Effector CD8-positive, alpha-beta T cell (primary cell): Measurements from ENCODE around the gene PDIA3.
"Not testable (repeated sequence)": the region's sequence is repeated elsewhere in the genome, so short reads cannot be mapped to it uniquely, and the experiment has no call there.

ENCODE experiments used
- DNase-seq: peaks from one replicate; lab custom pipeline; 2025; lab: John Stamatoyannopoulos, UW

Gene PDIA3

DNA sequence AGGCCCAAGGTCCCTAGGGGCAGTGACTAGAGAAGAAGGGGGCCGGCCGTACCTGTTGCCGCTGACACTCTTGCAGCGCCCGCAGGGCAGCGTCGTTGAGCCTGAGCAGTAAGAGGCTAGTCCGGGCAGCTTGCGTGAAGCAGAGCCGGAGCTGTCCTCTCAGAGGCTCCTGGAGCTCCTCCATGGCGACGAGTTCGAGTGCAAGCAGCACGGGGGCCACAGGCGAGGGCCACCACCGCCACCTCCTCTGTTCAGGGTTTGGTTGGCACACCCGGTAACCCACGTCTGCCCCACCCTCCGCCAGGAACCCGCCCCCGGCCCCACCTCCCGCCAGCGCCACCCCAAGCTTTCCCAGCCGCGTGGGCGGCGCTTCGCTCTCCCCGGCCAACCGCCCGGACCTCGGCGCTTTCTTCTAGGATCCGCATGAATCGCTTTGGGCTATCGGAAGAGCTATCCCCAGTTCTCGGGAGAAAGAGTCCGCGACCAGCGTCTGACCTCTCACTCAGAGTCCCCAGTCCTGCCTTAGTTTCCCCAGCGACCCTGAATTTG is 30.6 kb downstream of the PDIA3 start, which contains the start of gene ELL3:
Gene ELL3, minus strand, starts transcription at position 249 of the 549 bp plus-strand sequence. Its CDS starts 65 bp downstream, at position 184.
- peak; percentile 62 for DNase-seq

DNA sequence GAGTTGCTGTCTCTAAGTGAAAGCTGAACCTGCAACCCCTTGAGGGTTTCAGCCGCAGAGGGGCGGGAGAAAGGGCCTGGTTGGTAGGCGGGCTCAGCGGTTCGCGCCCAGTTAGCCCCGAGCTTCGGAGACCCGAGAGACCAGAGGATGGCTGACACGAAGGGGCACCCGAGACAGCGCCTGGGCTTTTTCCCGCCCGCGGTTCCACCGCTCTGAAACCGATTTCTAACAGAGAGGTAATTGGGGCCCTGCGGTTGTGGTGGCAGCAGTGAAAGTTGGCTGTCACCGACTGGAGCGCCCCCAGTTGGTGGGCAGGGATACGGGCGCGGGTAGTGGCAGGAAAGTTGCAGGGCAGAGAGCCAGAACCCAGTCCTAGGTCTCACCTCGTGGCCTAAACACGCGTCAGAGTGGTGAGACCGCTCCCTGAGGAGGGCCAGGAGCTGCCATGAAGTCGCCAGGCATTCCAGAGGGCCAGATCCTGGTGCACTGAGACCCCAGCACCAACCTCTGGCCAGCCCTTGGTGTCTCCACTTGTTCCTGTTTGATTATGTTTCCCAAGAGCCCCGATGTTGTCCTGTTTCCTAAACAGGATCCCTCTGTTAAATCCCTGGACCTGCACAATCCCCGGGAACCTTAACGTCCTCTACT is 31.2 kb downstream of the PDIA3 start:
- peak; percentile 67 for DNase-seq

DNA sequence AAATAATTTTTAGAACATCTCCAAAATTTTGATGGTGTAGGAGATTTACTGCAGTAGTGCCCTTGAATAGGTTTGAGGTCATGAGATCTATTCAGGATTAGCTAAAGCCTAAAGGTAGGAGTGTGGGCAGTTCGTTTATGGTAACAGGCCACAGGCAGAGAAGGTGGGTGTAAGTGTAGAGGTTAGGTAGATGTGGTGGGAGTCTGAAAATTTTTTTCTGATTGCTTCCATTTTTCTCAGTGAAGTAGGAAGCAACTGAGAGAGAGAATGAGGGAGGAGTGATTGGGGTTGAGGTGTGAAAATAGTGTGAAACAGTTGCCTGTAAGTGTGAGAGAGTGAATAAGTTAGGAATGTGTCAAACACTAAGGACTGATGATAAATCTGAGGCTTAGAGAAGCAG is 32.8 kb downstream of the PDIA3 start:
- no peak for DNase-seq

DNA sequence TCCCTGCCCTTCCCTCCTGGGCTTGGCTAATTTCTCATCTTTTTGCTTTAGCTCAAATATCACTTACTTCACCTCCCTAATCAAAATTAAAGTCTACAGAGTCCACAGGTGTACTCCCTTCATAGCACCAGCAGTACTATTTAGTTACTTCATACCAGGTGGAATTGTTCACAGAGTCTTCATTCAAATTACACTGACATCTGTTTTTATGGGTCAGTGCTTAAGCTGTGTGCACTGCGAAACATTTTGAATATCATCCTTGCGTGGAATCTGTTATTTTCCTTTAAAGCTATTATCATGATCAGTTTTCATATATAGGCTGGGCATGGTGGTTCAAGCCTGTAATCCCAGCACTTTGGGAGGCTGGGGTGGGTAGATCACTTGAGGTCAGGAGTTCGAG is 43.2 kb downstream of the PDIA3 start:
- DNase-seq = no peak

DNA sequence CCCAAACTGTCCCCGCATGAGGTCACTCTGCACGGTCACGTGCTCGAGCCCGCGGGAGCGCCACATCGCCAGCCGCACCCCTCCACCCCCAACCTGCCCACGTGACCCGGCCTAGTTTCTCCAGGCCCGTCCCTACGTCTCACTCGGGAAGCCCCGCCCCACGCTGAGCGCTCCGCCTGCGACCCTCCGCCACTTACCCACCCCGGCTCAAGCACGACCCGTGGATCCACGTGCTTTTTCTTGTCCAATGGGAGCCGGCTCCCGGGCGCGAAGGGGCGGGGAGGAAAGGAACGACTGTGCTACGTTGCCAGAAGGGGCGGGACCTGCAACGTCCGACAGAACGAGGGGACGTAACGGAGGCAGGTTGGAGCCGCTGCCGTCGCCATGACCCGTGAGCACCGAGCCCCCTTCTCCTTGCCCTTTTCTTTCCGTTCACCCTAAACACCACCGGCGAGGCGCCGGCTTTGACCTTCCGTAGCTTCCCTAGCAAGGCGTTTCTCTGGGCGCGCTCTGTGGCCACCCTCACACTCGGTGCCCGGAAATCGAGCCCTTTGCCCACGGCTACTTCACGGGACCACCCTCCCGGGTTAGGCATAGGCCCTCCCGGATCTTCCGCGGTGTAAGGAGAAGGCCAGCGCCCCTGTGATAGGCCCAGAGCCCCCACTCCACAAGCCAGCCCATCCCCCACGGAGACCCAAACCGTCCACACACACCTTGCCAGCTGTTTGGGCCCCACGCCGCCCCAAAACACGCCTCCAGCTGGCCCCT is 45.9 kb downstream of the PDIA3 start, which contains the start of gene SERF2:
Gene SERF2, plus strand, starts transcription at position 328 of the 768 bp plus-strand sequence. Its CDS starts 57 bp downstream, at position 385.
- peak; percentile 100 for DNase-seq

DNA sequence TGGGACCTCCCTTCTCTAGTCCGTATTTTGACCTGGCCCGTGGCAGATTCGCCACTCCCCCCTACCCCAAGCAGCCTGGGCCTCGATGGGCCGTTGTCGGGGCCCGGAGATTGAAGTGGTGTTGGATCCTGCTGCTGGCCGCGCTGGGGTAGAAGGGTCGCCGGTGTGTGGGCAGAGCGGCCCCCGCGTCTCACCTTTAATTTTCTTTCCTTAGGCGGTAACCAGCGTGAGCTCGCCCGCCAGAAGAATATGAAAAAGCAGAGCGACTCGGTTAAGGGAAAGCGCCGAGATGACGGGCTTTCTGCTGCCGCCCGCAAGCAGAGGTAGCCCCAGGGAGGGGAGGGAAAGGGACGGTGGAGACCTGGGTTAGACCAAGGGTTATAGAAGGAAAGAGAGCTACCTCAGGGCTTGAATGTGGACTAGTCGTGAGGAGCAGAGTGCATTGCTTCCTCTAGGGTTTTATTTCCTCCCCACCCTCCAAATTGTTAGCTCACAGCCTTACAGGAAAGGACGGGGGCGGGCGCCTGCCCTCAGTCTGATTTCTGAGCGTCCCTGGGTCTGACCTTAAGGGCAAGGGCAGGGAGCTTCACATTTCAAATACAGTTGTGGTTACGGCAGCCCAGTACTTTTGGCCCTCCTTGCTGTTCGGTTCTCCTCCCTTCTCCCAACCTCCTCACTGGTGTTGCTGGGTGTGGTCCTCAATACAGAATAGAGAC is 46.7 kb downstream of the PDIA3 start:
- no peak for DNase-seq

DNA sequence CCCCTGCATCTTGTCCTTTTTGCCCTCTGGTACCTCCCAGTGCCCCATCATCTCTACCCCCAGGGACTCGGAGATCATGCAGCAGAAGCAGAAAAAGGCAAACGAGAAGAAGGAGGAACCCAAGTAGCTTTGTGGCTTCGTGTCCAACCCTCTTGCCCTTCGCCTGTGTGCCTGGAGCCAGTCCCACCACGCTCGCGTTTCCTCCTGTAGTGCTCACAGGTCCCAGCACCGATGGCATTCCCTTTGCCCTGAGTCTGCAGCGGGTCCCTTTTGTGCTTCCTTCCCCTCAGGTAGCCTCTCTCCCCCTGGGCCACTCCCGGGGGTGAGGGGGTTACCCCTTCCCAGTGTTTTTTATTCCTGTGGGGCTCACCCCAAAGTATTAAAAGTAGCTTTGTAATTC is 47.4 kb downstream of the PDIA3 start:
- DNase-seq = no peak

DNA sequence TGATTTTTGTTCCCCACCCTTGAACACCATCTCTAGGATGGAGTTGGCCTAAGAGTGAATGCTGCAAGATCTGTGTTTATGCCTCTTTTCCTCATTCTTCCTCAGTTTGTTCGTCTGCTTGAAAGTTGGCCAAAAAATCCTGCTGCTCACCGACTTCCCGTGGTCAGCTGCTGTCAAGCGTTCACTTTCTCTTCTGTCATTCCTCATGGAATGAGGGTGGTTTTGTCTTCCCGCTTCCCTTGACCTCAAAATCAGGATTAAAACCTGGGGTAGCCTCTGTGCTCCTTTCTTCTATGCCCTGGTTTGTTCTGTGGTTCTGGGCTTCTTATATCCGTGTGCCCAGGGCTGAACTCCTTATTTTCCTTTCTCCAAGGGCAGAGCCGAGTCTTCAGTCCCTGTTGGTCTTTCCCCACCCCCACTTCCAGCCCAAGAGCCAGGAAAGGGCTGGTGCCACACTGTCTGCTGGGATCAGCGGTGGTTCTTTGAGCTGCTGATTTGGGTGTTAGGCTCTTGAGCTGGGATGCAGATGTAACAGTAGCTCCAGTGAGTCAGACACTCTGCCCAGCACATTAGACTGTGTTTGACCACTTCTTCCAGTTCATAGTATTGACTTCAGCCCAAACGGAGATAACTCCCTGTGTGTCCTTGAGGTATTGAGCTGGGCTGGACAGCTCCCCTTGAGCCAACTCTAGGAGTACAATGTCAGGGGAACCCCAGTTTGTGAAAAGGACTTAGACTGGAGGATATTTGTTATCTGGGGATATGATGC is 48.2 kb downstream of the PDIA3 start:
- DNase-seq = no peak

DNA sequence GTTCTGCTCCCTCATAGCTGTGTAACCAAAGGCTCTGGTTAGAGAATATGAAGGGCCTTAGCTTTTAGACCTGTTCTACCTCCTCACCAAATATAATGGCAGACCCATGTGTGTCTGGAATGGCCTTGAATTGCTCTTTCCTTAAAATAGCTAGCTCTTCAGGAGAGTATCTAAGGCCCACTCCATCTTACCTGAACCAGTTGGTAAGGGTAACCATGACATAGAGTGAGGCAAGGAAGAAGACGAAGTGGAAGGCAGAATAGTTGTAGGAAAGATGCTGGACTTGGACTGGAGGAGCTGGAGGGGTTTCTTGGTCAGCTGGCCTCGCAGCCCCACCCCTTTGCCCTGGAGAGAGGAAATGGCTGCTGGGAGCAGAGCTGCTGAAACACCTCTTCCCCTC is 49.0 kb downstream of the PDIA3 start:
- DNase-seq = no peak

DNA sequence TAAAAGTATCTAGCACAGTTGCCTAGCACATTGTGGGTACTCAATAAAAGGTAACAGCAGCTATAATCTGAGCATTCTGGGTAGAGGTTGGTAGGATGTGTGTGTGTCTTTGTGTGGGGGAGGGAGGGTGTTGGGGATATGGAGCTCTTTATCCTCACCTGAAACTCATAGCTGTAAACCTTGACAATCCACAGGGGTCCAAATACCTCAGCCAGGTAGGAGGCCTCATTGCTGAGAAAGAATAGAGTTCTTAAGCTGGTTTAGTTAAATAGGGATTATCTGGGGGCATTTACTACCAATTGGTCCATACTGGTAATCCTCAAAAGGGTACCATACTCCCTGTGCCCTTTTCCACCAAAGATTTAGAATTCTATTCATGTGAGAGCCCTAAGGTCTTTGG is 49.8 kb downstream of the PDIA3 start:
- DNase-seq = no peak

DNA sequence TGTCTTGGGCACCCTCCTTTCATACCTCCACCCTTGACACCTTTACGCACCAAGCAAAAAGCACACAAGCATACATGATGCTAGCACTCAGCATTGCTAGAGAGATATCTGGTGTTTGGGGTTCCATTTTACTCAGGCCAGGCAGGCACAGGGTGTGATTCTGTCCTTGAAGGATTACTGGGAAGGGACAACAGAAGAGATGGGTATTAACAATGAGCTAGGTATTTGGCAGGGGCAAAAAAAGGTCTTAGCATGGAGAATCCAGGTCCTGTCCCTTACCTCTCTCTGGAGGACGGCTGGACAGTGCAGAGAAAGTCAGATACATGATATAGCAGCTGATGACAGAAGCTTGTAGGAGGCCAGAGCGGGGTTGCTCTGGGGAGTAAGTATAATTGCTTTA is 50.3 kb downstream of the PDIA3 start:
- no peak for DNase-seq

DNA sequence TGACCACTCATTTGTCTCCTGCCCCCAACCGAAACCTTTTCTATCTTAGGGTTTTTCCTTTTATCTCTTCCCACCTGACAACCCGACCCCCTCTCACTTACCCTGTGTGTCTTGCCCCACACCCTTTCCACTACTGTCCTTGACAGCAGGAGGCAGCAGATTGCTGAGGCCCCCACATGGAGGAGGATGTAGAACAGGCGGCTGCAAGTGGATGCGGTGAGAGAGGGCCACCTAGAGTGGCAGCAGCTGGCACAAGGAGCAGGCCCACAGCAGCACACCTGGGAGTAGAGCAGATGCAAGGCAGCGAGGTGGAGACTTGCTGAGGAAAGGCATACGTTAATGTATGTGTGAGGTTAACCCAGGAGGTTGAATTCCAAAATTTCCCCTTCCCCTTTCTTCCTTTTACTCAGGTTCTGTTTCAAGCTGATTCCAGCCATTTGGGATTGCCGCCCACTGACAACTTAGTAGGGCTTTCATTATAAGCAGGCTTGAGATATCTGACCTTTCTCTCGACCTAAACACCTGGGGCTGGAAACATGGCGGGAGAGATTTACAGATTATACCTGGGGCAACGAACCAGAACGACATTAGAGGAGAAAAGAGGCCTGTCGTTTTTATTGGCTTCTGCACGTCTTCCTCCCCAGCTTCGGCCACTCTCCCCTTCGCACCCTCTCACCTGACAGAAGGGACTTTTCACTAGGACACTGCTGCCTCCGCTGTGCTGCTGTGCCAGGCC is 53.1 kb downstream of the PDIA3 start:
- no peak for DNase-seq

DNA sequence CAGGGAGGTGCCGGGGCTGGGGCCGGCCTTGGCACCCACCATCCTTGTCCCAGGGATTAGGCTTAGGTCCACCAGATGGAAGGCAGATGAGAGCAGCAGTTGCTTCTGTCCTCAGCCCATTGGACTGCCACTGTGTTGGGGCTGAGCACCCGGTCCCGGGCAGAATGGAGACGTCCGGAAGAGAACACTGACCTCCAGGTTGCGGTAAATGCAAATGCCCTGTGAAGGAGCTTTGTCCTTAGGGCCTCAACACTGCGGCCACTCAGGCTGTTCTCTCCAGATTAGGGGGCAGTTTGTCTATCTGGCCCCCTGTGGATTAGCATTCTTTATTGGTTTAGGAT is 53.7 kb downstream of the PDIA3 start, which contains the start of gene SERINC4:
Gene SERINC4, minus strand, starts transcription at position 276 of the 341 bp plus-strand sequence. Its CDS starts 234 bp downstream, at position 42.
- DNase-seq = no peak

DNA sequence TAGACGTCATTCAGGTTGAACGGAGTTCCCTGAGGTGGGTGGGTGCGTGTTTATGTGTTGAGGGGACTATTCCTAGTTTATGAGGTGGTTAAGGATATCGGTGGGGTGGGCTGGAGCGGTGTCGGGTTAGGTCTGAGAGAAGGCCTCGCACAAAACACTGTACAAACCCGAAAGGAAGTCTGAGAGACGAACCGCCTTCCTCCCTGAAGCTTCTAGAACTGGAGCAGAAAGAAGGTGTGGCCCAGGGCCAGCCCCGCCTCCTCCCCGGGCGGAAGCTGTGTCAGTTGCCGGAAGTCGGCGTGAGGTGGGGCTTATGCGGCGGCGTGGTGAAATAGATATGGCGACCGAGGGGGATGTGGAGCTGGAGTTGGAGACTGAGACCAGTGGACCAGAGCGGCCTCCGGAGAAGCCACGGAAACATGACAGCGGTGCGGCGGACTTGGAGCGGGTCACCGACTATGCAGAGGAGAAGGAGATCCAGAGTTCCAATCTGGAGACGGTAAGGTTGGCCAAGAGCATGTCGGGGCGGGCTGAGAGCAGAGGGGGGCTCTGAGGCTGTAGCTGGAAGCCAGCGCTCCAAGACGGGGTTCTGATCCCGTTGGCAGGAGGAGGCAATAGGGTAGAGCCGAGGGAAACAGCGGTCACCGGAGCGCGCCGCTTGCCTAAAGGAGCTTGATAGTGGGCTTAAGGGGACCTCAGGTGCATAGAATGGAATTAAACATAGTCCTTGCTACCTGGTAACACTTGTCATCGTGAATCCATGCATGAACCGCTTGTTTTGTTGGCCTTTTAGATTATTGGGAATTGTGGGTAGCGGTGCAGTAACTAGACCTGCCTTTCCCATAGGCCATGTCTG is 54.3 kb downstream of the PDIA3 start, which contains the start of gene HYPK:
Gene HYPK, plus strand, starts transcription at position 314 of the 856 bp plus-strand sequence. Its CDS starts 24 bp downstream, at position 338.
- DNase-seq = peak; percentile 79

DNA sequence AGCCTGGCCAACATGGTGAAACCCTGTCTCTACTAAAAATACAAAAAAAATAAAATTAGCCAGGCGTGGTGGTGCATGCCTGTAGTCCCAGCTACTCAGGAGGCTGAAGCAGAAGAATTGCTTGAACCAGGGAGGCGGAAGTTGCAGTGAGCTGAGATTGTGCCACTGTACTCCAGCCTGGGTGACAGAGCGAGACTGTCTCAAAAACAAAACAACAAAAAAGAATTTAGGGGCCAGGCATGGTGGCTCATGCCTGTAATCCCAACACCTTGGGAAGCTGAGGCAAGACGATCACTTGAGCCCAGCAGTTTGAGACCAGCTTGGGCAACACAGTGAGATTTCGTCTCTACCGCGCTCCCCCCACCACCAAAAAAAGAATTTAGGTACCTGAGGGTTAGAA is 56.4 kb downstream of the PDIA3 start:
- DNase-seq = not testable (repeated sequence)

DNA sequence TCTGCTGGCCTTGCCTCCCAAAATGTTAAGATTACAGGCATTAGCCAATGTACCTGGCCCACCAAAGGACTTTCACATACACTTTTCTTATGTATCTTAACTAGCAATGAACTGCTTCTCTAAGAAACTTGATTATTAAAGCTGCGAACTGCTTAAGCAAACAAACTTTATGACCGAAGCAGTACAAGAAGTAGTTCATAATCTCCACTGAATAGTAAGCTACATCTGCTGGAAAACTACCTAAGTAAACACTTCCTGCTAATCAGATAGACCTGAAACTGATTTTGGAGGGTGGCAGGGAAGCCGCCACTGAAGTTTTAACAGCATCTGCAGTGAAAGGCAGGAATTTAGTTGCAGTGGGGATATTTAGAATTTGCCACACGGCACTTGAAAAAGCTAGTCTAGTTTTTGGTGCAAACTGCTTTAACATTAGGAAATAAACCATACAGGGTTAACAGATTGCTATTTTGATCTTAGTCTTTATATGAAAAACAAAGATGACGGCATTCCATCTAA is 62.3 kb downstream of the PDIA3 start:
- no peak for DNase-seq

DNA sequence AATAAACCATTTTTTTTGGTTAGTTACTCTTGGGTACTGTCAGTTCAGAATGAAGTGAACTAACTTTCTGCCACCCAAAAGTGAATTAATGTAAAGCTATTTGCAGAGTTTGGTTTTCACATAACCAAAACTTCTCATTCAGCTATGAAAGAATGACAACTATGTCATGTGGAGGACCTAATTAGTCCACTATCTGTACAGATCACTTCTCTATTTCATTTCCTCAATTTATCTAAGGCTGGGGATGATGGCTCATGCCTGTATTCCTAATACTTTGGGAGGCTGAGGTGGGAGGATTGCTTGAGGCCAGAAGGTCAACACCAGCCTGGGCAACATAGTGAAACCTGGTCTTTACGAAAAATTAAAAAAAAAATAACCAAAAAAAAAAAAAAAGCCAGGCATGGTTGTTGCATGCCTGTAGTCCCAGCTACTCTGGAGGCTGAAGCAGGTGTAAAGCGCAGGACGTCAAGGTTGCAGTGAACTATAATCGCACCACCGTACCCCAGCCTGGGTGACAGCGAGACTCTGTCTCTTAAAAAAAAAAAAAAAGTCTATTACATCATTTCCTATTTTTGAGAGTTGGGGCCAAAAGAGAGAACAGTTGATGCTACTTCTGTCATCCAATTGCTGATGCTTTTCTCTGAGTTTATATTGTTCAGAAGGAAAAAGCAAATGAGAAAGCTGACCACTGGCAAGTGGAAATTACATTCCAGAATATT is 62.9 kb downstream of the PDIA3 start:
- DNase-seq = no peak

DNA sequence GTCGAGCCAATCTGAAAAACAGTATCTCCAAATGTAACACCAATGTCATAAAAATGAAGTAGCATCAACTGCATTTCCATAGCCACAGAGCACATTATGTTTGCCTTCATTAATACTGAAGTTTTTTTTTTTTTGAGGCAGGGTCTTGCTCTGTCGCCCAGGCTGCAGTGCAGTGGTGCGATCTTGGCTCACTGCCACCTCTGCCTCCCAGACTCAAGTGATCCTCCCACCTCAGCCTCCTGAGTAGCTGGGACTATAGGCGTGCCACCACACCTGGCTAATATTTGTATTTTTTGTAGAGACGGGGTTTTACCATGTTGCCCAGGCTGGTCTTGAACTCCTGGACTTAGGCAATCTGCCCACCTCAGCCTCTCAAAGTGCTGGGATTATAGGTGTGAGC is 68.8 kb downstream of the PDIA3 start:
- not testable (repeated sequence) for DNase-seq

DNA sequence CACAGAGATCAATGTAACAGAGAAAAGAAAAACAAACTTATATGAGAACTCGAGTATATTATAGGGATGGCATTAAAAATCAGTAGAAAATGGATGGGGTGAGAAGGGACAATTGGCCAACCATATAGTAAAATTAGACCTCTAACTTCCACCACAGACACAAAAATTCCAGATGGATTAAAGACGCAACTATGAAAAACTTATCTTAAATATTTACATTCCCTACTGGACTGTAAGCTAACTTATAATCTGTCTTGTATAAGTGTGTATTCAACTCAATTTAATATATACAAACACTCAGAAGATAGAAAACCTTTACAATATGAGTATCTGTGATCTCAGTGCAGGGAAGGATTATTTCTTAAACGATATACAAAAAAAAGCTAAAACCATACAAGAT is 75.3 kb downstream of the PDIA3 start:
- DNase-seq = no peak
